ENCODE data around the gene JPT2. TPM values are rescaled to one million over a fixed set of nuclear protein-coding genes. Genes with fewer than 3 reads are reported as not detected.

The JPT2 gene, protein sequence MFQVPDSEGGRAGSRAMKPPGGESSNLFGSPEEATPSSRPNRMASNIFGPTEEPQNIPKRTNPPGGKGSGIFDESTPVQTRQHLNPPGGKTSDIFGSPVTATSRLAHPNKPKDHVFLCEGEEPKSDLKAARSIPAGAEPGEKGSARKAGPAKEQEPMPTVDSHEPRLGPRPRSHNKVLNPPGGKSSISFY
- 43.7 and 48.3 TPM in 2 replicates for total RNA-seq

GRCh38 chr16:1677942-1678499 lies at the start of gene JPT2:
Gene JPT2, plus strand, starts transcription at chr16:1678279. Its CDS starts 34 bp downstream, at chr16:1678313.

DNA sequence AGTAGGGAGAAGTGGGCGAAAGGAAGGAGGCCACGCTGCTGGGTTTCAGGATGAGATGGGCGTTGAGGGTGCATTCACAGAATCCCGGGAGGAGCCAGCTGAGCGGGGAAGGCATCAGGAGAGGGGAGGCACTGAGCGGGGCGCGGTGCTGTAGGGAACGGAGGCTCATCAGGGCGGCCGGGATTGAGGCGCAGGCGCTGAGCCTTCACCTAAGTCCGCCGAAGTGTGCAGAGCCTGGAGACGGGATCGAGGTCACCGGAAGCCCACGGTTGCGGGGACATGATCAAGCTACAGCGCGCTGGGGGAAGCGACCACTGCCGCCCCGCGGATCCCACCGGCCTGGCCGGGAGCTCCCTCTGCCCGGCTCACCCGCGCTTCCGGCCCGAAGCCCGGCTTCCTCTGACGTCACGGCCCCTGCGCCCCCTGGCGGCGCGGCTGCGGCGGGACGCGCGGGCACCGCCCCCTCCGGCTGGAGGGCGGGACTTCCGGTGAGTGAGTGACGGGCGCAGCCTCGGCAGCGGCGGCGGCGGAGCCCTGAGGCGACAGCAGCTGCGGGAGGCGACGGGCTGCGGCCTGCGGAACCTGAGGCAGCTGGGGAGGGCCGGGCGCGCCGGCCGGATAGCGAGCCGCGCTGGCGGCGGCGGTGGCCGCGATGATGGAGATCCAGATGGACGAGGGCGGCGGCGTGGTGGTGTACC lies 27.8 kb downstream of the JPT2 start, which contains the start of gene MAPK8IP3:
TSS of gene MAPK8IP3 (plus strand) at position 508 of the 698 bp plus-strand sequence. CDS start at position 653, 145 bp downstream.

Other genes starting within 250 kb of the JPT2 start
- not detected in 2 replicates for gene PERCC1, start 247.2 kb upstream of the JPT2 start, total RNA-seq
- under 0.01 TPM in 1 of 2 replicates, not detected in the other for gene CCDC154, start 233.7 kb upstream of the JPT2 start, total RNA-seq
- gene CLCN7, start 203.3 kb upstream of the JPT2 start, total RNA-seq, result 35.7 and 42.4 TPM in 2 replicates
- gene PTX4, start 189.3 kb upstream of the JPT2 start, total RNA-seq, result 0.15 and 0.17 TPM in 2 replicates
- gene TELO2, start 184.9 kb upstream of the JPT2 start, total RNA-seq, result 23.0 and 28.1 TPM in 2 replicates
- gene TMEM204, start 144.6 kb upstream of the JPT2 start, total RNA-seq, result 12.9 and 13.6 TPM in 2 replicates
- gene IFT140, start 66.2 kb upstream of the JPT2 start, total RNA-seq, result 15.3 and 23.6 TPM in 2 replicates
- 5.5 and 6.6 TPM in 2 replicates for gene CRAMP1, start 65.9 kb upstream of the JPT2 start, total RNA-seq
- gene MAPK8IP3, start 27.9 kb downstream of the JPT2 start, total RNA-seq, result 20.0 and 22.4 TPM in 2 replicates
- 73.6 and 90.8 TPM in 2 replicates for gene NME3, start 93.3 kb downstream of the JPT2 start, total RNA-seq
- gene EME2, start 94.5 kb downstream of the JPT2 start, total RNA-seq, result 2.4 and 2.5 TPM in 2 replicates
- gene MRPS34, start 94.9 kb downstream of the JPT2 start, total RNA-seq, result 155 TPM in 2 replicates
- 31.8 and 35.5 TPM in 2 replicates for gene SPSB3, start 104.3 kb downstream of the JPT2 start, total RNA-seq
- 111 and 116 TPM in 2 replicates for gene NUBP2, start 104.7 kb downstream of the JPT2 start, total RNA-seq
- 0.30 TPM in 1 of 2 replicates, not detected in the other for gene IGFALS, start 115.4 kb downstream of the JPT2 start, total RNA-seq
- gene HAGH, start 148.5 kb downstream of the JPT2 start, total RNA-seq, result 62.4 and 71.3 TPM in 2 replicates
- gene FAHD1, start 148.9 kb downstream of the JPT2 start, total RNA-seq, result 33.6 and 52.6 TPM in 2 replicates
- 0.30 TPM in 1 of 2 replicates, not detected in the other for gene MEIOB, start 193.9 kb downstream of the JPT2 start, total RNA-seq
- gene HS3ST6, start 240.1 kb downstream of the JPT2 start, total RNA-seq, result not detected in 2 replicates